Lower leg skin (tissue), 4 donors: ENCODE data around the gene TFAP2A. TPM values are rescaled to one million over a fixed set of nuclear protein-coding genes. Genes with fewer than 3 reads are reported as not detected.

Experiments used
- DNase-seq, 2 donors: peaks; one replicate each; pipeline ENCODE4 v3.0.0-alpha.2; 2019; ENCODE audit warnings: low spot score in 2 of 2
- H3K4me3 ChIP-seq: fragments of 200-600 bp; sonication (generic); 2 replicates; pipeline ENCODE4 v1.5.1; 2017; ENCODE audit warnings: mild to moderate bottlenecking, low read depth; ENCODE audit not compliant: poor library complexity, severe bottlenecking
- CTCF ChIP-seq, 3 donors: fragments of 450-650 bp; IDR thresholded peaks; one replicate each; pipeline ENCODE4 v1.5.1; 2016; ENCODE audit warnings: antibody characterized with exemption in 3 of 3, mild to moderate bottlenecking in 3 of 3, moderate library complexity in 2 of 3
- POLR2A ChIP-seq, 2 donors: fragments of 450-650 bp; IDR thresholded peaks; one replicate each; pipeline ENCODE4 v1.6.1; 2016 to 2017; ENCODE audit warnings: antibody characterized with exemption in 2 of 2, mild to moderate bottlenecking in 1 of 2, moderate library complexity in 1 of 2
- WGBS, 2 donors: methylation state at CpG; one replicate each; pipeline ENCODE4 v1.1.5; 2018; 5-methylcytosine and 5-hydroxymethylcytosine counted together
- intact Hi-C: fragments of 100-400 bp; cut with DNase I; formaldehyde crosslinking; loops from one replicate; pipeline ENCODE4 v1.15.0; 2023; ENCODE audit warnings: low total_unique reads
- total RNA-seq, 4 donors: library from RNA; depleted of rRNA; stranded (reverse); fragments of >200 nt; gene quantifications; one replicate each; pipeline ENCODE4 v1.1.0, GENCODE V29; 2016

The TFAP2A gene
- total RNA-seq, 4 donors from 2014 or later = 62.0 to 123 (median 63.7) TPM

- WGBS, 2 donors = 68 to 71% methylated on average over 7 of the region's 7 CpGs
- DNase-seq = no peak
- no peak overlapping the region for H3K4me3 ChIP-seq
- intact Hi-C loops = no loop called here
- TF ChIP-seq CTCF (IDR thresholded peaks at IDR 0.05) = no peak
- TF ChIP-seq POLR2A (IDR thresholded peaks at IDR 0.05) = no peak
These were observed 16.7 kb upstream of the TFAP2A start for GRCh38 chr6:10431423-10432164.

- intact Hi-C loops = no loop called here
- no peak overlapping the region for H3K4me3 ChIP-seq
- WGBS, 2 donors = 12 to 13% methylated on average over 12 of the region's 12 CpGs
- DNase-seq = no peak
- TF ChIP-seq POLR2A (IDR thresholded peaks at IDR 0.05) = no peak
- TF ChIP-seq CTCF (IDR thresholded peaks at IDR 0.05) = no peak
These were observed 15.0 kb upstream of the TFAP2A start for GRCh38 chr6:10429638-10430427.

GRCh38 chr6:10426781-10427279 lies 12.0 kb upstream of the TFAP2A start:
- TF ChIP-seq POLR2A (IDR thresholded peaks at IDR 0.05) (no peak), CTCF (IDR thresholded peaks at IDR 0.05) (no peak)
- no peak for DNase-seq
- WGBS, 2 donors = 9 to 18% methylated on average over 6 of the region's 6 CpGs
- H3K4me3 ChIP-seq = peak overlapping the region; percentile 21
- intact Hi-C loops = no loop called here

GRCh38 chr6:10425975-10426780 lies 11.3 kb upstream of the TFAP2A start:
- DNase-seq = peak in 1 of 2 donors; percentile 90
- WGBS, 2 donors = 3 to 9% methylated on average over 21 to 40 of the region's 54 CpGs
- intact Hi-C loops = no loop called here
- peak overlapping the region; percentile 21 for H3K4me3 ChIP-seq
- no peak for TF ChIP-seq CTCF (IDR thresholded peaks at IDR 0.05)
- TF ChIP-seq POLR2A (IDR thresholded peaks at IDR 0.05) = no peak

- intact Hi-C loops = no loop called here
- no peak overlapping the region for H3K4me3 ChIP-seq
- no peak for DNase-seq
- no peak for TF ChIP-seq POLR2A (IDR thresholded peaks at IDR 0.05)
- no peak for TF ChIP-seq CTCF (IDR thresholded peaks at IDR 0.05)
- 40 to 61% methylated on average over 35 of the region's 35 CpGs for WGBS, 2 donors
These were observed 10.5 kb upstream of the TFAP2A start for GRCh38 chr6:10425176-10425974.
